GM12891 (cell line): ENCODE results near the gene DNAJB8.

ENCODE experiments used
- DNase-seq: peaks from one replicate; pipeline ENCODE4 v3.0.0; 2011; ENCODE audit warnings: low spot score; ENCODE audit not compliant: insufficient read length
- FAIRE-seq: peaks from 2 replicates; lab custom pipeline; 2011; peaks lifted over from hg19 to GRCh38; lab: Jason Lieb, UNC
- PAX5 ChIP-seq: IDR thresholded peaks from 2 replicates; pipeline ENCODE4 v1.6.1; 2011; ENCODE audit warnings: low read length, moderate library complexity, mild to moderate bottlenecking; ENCODE audit not compliant: insufficient read depth, severe bottlenecking
- POLR2A ChIP-seq: IDR thresholded peaks from 2 replicates; pipeline ENCODE4 v1.6.1; 2011; ENCODE audit warnings: low read depth, low read length, control low read depth
- POLR2AphosphoS5 ChIP-seq: IDR thresholded peaks from 2 replicates; pipeline ENCODE4 v1.6.1; 2011; ENCODE audit warnings: low read depth, low read length, control low read depth
- POU2F2 ChIP-seq: IDR thresholded peaks from 2 replicates; pipeline ENCODE4 v1.6.1; 2011; ENCODE audit warnings: low read depth, mild to moderate bottlenecking, control low read depth, low read length, moderate library complexity
- SPI1 ChIP-seq: IDR thresholded peaks from 2 replicates; pipeline ENCODE4 v1.6.1; 2011; ENCODE audit warnings: low read depth, low read length, control low read depth
- TAF1 ChIP-seq: IDR thresholded peaks from 2 replicates; pipeline ENCODE4 v1.6.1; 2011; ENCODE audit warnings: low read depth, low read length, control low read depth

Gene DNAJB8

DNA sequence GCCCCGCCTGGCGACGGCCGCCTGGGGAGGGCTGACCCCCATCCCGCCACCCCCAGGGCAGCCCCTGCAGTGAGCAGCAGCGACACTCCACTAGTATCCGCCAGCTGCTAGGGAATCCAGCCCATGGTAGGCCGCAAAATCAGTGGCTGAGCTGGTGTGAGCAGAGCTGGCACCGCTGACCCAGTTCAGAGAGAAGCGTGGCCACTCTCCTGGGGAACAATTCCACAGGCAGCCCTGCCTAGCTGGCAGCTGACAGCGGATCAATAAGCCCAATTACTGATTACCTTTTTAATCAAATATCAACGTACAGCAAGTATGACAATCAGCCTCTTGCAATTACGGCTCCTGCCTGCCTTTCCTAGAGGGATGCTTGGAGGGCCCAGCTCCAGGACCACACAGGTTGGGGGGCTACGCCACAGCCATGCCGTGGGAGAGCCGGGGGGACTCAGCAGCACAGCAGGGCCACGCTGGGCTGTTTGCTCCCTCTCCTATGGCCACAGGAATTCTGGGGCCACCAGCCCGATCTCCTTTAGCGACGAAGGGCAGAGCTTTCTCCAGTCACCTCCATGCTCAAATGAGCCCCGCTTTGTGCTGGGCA is 13.9 kb downstream of the DNAJB8 start:
- DNase-seq (no peak), FAIRE-seq (no peak)
- TF ChIP-seq SPI1 (no peak), POLR2AphosphoS5 (no peak), TAF1 (no peak), POLR2A (no peak), POU2F2 (no peak), PAX5 (no peak)

DNA sequence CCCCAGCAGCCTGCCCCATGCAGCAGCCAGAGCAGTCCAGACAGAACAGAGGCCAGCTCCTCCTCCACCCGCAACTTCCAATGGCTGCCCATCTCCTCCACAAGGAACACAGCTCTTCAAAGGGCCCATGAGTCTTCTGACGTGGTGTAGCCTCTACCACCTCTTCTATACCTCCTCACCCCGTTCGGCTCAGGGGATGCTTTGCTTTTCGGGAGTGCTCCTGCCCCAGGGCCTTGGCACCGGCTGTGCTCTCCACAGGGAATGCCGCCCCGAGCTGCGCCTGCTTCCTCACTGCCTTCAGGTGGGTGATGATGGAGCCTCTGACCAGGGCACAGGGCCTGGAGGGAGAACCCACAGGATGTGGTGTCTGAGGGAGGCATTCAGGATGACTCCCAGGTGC is 14.6 kb downstream of the DNAJB8 start:
- TF ChIP-seq TAF1 = no peak
- no peak for TF ChIP-seq POLR2AphosphoS5
- no peak for TF ChIP-seq POU2F2
- no peak for TF ChIP-seq POLR2A
- no peak for TF ChIP-seq SPI1
- no peak for DNase-seq
- FAIRE-seq = no peak

DNA sequence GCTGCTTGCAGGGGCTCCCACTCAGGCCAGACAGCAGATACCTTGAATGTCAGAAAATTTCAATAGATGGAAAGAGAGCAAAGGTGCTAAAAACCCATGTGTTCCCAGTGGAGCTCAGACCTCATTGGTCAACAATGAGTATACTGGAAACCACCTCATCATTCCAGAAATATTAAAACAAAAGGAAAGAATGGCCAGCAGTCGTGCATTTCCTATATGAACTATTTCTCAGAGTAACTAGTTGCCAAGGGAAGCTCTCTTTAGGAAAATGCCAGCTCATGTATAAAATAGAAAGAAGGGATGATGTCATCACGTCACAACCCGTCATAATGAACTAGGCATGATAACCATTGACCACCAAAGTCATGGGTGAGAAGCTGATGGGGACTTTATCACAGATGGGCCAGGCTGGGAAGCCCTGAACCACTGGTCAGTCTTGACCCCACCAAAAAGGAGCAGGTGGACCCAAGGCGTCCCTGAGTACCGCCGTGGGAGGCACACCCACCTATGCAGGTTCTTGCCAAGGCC is 17.5 kb downstream of the DNAJB8 start:
- no peak for FAIRE-seq
- TF ChIP-seq POLR2AphosphoS5 (no peak), POLR2A (no peak), SPI1 (no peak), PAX5 (no peak), POU2F2 (no peak), TAF1 (no peak)
- no peak for DNase-seq

DNA sequence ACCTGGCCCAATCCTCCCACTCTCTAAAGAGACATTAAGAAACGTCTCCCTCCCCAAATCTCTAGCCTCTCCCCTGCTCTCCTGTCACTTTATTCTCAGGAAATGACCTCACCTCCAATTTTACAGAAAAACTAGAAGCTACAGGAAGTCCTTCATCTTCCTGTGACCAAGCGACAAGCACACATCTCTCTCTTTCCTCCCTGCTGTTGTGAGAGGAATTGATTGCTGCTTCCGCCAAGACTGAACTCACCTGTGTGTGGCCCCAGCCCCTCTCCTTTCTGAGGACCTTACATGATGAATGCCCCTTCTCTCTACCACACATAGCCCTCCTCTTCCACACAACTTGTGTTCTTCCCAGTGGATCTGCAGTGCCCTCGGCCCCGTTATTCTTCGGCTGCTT is 18.2 kb downstream of the DNAJB8 start:
- FAIRE-seq (no peak), DNase-seq (no peak)
- TF ChIP-seq PAX5 (no peak), POLR2AphosphoS5 (no peak), SPI1 (no peak), TAF1 (no peak), POU2F2 (no peak), POLR2A (no peak)

DNA sequence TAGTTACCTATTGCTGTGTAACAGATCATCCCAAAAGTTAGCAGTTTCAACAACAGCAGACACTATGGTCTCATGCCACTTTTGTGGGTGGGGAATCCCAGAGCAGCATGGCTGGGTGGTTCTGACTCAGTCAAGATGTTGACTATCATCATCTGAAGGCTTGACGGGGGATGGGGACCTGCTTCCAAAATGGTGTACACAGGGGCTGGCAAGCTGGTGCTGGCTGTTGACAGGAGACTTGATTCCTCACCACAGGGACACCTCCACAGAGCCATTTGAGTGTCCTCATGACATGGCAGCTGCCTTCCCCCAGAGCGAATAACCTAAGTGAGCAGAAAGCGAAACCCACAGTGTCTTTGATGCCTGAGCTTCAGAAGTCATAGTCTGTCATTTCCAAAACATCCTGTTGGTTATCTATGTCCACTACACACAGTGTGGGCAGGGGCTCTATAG is 19.1 kb downstream of the DNAJB8 start:
- DNase-seq (no peak), FAIRE-seq (no peak)
- peak; percentile 34 for TF ChIP-seq PAX5
- no peak for TF ChIP-seq SPI1

DNA sequence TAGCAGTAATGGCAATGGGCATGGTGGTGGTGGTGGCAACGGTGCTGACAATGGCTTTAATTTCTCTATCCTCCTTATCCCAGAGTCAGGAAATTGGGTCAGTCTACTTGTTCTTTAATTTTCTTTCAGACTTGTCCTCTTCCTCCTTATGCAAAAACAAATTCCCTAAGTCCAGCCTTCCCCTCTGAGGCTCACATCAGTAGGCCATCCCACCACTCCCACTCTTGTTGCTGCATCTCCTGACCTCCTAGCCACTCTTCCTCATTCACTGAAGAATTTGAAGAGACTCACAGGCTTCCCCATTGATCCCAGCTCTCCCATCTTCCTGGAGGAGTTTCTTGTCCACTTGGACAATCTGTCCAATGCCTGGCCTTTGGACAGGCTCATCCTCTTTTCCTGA is 19.9 kb downstream of the DNAJB8 start:
- TF ChIP-seq TAF1 (no peak), SPI1 (no peak), POLR2AphosphoS5 (no peak), POU2F2 (no peak), POLR2A (no peak), PAX5 (no peak)
- DNase-seq (no peak), FAIRE-seq (no peak)

DNA sequence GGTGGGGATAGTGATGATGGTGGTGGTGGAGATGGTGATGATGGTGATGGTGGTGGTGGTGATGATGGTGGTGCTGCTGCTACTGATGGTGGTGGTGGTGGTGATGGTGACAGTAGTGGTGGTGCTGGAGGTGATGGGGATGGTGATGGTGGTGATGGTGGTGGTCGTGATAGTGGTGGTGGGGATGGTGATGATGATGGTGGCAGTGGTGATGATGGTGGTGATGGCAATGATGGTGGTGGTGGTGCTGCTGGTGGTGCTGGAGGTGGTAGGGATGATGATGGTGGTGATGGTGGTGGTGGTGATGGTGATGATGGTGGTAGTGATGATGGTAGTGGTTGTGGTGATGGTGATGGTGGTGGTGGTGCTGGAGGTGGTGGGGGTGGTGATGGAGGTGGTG is 21.3 kb downstream of the DNAJB8 start:
- DNase-seq (no peak), FAIRE-seq (no peak)
- no peak for TF ChIP-seq PAX5
- TF ChIP-seq POLR2A = no peak
- TF ChIP-seq SPI1 = no peak
- TF ChIP-seq POU2F2 = no peak
- TF ChIP-seq TAF1 = no peak
- no peak for TF ChIP-seq POLR2AphosphoS5

DNA sequence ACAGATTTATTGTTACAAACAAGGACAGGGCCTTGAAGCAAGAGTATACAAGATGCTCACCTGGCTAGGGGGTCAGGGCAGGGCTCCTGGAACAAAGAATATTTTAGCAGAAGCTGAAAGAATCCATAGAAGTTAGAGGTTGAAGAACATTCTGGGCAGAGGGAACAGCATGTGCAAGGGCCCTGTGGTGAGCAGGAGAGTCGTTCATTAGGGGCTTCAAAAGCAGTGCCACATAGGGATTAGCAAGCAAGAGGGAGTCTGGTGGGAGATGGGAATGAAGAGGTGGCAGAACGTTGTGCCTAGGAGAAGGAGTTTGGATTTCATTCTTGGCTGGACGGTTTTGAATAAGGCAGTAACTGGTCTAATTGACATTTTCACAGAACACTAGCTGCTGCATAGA is 22.9 kb downstream of the DNAJB8 start:
- DNase-seq = no peak
- TF ChIP-seq TAF1 (no peak), PAX5 (no peak), SPI1 (no peak), POLR2A (no peak), POLR2AphosphoS5 (no peak), POU2F2 (no peak)
- no peak for FAIRE-seq

DNA sequence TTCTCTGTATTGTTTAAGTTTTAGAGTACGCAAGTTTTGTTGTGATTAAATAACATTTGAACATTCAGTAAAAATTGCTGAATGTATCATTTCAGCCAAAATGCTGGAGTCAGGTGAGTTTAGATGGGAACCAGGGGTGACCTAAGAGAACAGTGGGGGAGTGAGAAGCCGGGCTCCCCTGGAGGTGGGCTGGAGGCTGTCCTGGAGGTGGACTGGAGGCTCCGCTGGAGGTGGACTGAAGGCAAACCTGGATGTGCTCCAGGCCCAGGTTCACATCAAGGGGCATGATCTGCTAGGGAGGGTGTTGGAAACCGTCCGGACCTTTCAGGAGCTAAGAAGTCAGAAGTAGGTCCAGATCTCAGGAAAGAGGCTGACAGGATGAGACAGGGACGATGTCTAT is 23.7 kb downstream of the DNAJB8 start:
- DNase-seq (no peak), FAIRE-seq (no peak)
- TF ChIP-seq SPI1 (no peak), POLR2A (no peak)

DNA sequence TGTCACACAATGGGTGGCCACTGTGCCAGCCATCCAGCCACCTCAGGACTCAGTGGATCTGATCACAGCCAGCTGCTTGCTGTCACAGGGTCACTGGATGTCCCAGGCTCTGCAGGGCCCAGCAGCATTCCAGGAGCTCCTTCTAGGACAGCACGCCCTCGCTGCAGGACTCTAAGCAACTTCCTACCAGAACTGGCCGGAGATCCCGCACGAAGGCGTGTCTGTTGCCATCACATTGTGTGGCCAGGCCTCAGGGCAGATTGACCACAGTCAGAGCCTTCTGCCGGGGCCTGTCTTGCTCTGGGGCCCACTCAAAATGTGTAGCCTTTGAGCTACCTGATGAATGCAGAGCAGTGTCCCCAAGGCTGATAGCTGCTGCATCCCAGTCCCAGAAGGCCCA is 24.6 kb downstream of the DNAJB8 start:
- DNase-seq (no peak), FAIRE-seq (no peak)
- TF ChIP-seq PAX5 (no peak), POLR2A (no peak), SPI1 (no peak)

DNA sequence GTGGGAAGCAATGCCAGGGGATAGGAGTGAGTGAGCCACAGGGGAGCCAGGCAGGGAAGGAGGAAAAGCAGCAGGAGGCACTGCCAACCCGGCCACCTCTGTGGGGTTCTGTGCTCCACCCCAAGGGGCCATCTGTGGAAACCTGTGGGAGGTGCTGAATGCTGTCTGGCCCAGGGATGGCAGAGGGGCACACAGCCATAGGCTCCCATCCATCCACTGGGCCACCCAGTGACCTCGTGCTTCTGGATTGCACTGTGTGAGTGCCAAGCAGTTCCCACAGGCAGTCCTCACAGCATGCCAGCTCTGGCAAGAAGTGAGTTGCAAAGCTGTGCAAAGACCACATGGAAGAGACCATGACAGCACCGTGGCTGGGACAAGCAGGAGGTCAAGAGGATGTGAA is 27.5 kb downstream of the DNAJB8 start:
- no peak for FAIRE-seq

More for the DNA sequence above, 27.5 kb downstream of the DNAJB8 start:
- DNase-seq = no peak
- TF ChIP-seq POU2F2 (no peak), TAF1 (no peak), PAX5 (no peak), SPI1 (no peak), POLR2AphosphoS5 (no peak), POLR2A (no peak)
